ENCODE measurements around the gene IGF1R.

- no peak for TF ChIP-seq CTCF (IDR thresholded peaks at IDR 0.05)
- no peak for TF ChIP-seq POLR2A (IDR thresholded peaks at IDR 0.05)
- no peak for TF ChIP-seq EP300 (IDR thresholded peaks at IDR 0.05)
These were observed 329.8 kb downstream of the IGF1R start for GRCh38 chr15:98978153-98978552.
